Thoracic aorta (tissue), 2 donors: ENCODE measurements around the gene ZPBP2. TPM values are rescaled to one million over a fixed set of nuclear protein-coding genes. Genes with fewer than 3 reads are reported as not detected.

Experiments
- ATAC-seq: fragments of 150-250 bp; one replicate; pipeline ENCODE4 v1.8.0; 2017; ENCODE audit warnings: low read depth; ENCODE audit not compliant: insufficient number of reproducible peaks, low FRiP score
- DNase-seq: peaks from one replicate; pipeline ENCODE4 v3.0.0-alpha.2; 2020; ENCODE audit warnings: low spot score
- H3K27ac ChIP-seq, 2 donors: fragments of 200-600 bp; sonication (generic); 1 replicate in 1 of 2; 2 replicates in 1 of 2; pipeline ENCODE4 v1.5.1; 2016; ENCODE audit warnings: mild to moderate bottlenecking in 2 of 2, moderate library complexity in 2 of 2
- H3K27me3 ChIP-seq: fragments of 200-600 bp; sonication (generic); replicated peaks from 2 replicates; pipeline ENCODE4 v1.6.0; 2016; ENCODE audit warnings: mild to moderate bottlenecking; ENCODE audit not compliant: insufficient read depth
- H3K36me3 ChIP-seq: fragments of 200-600 bp; sonication (generic); one replicate; pipeline ENCODE4 v1.5.1; 2016
- H3K4me1 ChIP-seq, 2 donors: fragments of 200-600 bp; sonication (generic); 1 replicate in 1 of 2; 2 replicates in 1 of 2; pipeline versions ENCODE4 v1.5.1 to v1.6.0; 2016; ENCODE audit warnings: low read depth in 2 of 2, mild to moderate bottlenecking in 1 of 2; ENCODE audit not compliant: control insufficient read depth in 1 of 2
- H3K4me3 ChIP-seq: fragments of 200-600 bp; sonication (generic); 2 replicates; pipeline ENCODE4 v1.5.1; 2016; ENCODE audit warnings: mild to moderate bottlenecking
- H3K9me3 ChIP-seq: fragments of 200-600 bp; sonication (generic); 2 replicates; pipeline ENCODE4 v1.5.1; 2016
- CTCF ChIP-seq: fragments of 200-600 bp; sonication (generic); IDR thresholded peaks from one replicate; pipeline ENCODE4 v1.5.1; 2019; ENCODE audit warnings: antibody characterized with exemption
- total RNA-seq, 2 donors: library from RNA; depleted of rRNA; stranded (reverse); fragments of >200 nt; gene quantifications; one replicate each; pipeline versions ENCODE4 v1.1.0 to v1.2.3, GENCODE V29; 2016

ZPBP2 gene
- total RNA-seq, 2 donors from 2014 or later, result not detected

DNA sequence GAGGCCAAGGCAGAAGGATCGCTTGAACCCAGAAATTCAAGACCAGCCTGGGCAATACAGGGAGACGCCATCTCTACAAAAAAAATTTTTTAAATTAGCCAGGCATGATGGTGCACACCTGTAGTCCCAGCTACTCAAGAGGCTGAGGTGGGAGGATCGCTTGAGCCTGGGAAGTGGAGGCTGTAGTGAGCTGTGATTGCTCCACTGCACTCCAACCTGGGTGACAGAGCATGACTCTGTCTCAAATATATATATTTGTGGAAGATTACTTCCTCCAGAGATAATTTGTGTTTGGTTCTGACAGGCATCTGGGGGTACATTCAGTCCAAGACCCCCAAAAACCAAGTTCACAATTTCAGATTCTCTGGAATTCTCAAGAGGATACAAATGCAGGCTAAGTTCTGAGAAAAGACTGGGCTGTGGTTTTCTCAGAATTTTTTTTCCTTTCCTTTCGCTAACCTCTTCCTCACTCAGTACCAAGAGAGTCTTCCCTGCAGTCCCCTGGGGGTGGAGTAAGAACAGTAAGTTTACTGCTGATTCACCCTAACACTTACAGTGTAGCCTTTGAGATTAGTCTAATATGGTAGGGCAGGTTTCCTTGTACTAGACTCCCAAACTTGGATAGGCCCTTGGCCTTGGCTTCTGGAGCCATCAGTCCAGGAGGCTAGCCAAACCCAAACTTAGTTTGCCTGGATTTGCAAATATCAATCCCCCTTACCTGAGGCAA, 35.3 kb downstream of the ZPBP2 start:
- no peak for DNase-seq
- H3K27me3 ChIP-seq, result no peaks in the 10 kb centered on the region
- no peaks in the 10 kb centered on the region for H3K4me1 ChIP-seq
- H3K9me3 ChIP-seq, result no peaks in the 10 kb centered on the region
- H3K4me3 ChIP-seq, result no peak overlapping the region
- no peaks in the 10 kb centered on the region for H3K36me3 ChIP-seq
- ATAC-seq, result no peak
- TF ChIP-seq CTCF, result no peak
- no peak overlapping the region for H3K27ac ChIP-seq

- no peak for TF ChIP-seq CTCF
- H3K4me1 ChIP-seq, result no peaks in the 10 kb centered on the region
- ATAC-seq (no peak), DNase-seq (no peak)
- H3K36me3 ChIP-seq, result no peaks in the 10 kb centered on the region
- H3K27me3 ChIP-seq, result no peaks in the 10 kb centered on the region
- no peaks in the 10 kb centered on the region for H3K9me3 ChIP-seq
- no peak overlapping the region for H3K4me3 ChIP-seq
- no peak overlapping the region for H3K27ac ChIP-seq
Observed at GRCh38 chr17:39904990-39905288, 36.9 kb downstream of the ZPBP2 start.

GRCh38 chr17:39908789-39909352, 40.9 kb downstream of the ZPBP2 start:
- Histone ChIP-seq H3K9me3 (no peaks in the 10 kb centered on the region), H3K27me3 (no peaks in the 10 kb centered on the region), H3K36me3 (no peaks in the 10 kb centered on the region), H3K27ac (no peak overlapping the region), H3K4me1 (no peaks in the 10 kb centered on the region), H3K4me3 (no peak overlapping the region)
- ATAC-seq (no peak), DNase-seq (no peak)
- no peak for TF ChIP-seq CTCF

DNA sequence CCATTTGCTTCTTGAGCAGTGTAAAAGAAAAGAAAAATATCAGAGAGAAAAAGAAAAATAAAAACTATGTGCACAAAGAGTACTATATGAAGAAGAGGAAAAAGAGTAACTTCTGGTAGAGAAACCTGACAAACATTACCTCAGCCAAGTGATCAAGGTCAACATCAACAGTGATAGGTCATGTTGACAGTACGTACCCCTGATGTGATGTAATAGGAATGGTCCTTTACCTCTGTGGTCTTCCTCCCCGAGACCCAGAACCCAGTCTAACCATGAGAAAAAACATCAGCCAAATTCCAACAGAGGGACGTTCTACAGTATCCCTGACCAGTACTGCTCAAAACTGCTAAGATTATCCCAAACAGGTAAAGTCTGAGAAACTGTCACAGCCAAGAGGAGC, 46.0 kb downstream of the ZPBP2 start:
- H3K27me3 ChIP-seq, result no peaks in the 10 kb centered on the region
- DNase-seq (no peak), ATAC-seq (no peak)
- no peak for TF ChIP-seq CTCF
- H3K4me1 ChIP-seq, result no peaks in the 10 kb centered on the region
- no peak overlapping the region for H3K27ac ChIP-seq
- no peaks in the 10 kb centered on the region for H3K9me3 ChIP-seq
- H3K4me3 ChIP-seq, result no peak overlapping the region
- peaks cover 2% of the 10 kb centered on the region for H3K36me3 ChIP-seq

DNA sequence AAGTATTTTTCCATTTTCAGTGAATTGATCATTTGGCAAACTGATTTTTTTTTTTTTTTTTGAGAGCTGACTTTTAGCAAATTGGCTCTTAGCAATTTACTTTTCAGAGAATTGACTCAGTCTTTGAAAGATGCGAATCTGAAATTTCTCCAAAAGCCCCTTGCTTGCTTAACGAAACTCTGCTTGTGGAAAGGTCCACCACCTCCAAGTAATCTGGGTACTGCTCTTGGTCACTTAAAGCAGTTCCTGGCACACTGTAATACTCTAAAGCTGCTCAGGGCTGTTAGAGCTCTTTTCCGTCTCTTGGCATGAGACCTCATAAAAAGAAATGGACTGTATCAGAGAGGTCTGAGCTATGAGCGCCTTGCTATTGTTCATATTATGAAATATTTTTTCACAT, 47.6 kb downstream of the ZPBP2 start:
- Histone ChIP-seq H3K36me3 (peaks cover 14% of the 10 kb centered on the region), H3K4me3 (no peak overlapping the region), H3K27ac (no peak overlapping the region), H3K27me3 (no peaks in the 10 kb centered on the region), H3K4me1 (no peaks in the 10 kb centered on the region), H3K9me3 (no peaks in the 10 kb centered on the region)
- no peak for TF ChIP-seq CTCF
- no peak for DNase-seq
- ATAC-seq, result no peak
